ENCODE data around the gene KLK5. TPM values are rescaled to one million over a fixed set of nuclear protein-coding genes. Genes with fewer than 3 reads are reported as not detected.

The KLK5 gene
- total RNA-seq, 4 donors from 2014 or later: not detected

DNA sequence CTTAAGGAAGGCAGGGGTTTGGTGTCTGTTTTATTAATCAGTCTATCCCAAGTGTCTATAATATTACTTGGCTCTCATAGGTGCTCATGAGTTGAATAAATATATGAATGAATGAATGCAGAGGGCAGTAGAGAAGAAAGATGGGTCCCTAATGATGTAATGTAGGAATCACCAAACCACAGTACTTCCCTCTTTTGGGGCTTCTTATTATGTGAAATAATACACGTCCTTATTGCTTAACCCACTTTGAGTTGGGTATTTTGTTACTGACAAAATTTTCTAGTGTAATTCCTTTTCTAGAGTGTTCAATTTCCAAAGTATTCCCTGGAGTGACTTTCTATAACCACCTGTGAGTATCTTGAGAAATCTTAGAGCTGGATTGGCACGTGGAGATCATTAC lies 13.2 kb downstream of the KLK5 start:
- H3K27ac ChIP-seq: no peak overlapping the region
- no peaks in the 10 kb centered on the region for H3K27me3 ChIP-seq
- H3K4me1 ChIP-seq: no peaks in the 10 kb centered on the region
- TF ChIP-seq, protein P1, sequence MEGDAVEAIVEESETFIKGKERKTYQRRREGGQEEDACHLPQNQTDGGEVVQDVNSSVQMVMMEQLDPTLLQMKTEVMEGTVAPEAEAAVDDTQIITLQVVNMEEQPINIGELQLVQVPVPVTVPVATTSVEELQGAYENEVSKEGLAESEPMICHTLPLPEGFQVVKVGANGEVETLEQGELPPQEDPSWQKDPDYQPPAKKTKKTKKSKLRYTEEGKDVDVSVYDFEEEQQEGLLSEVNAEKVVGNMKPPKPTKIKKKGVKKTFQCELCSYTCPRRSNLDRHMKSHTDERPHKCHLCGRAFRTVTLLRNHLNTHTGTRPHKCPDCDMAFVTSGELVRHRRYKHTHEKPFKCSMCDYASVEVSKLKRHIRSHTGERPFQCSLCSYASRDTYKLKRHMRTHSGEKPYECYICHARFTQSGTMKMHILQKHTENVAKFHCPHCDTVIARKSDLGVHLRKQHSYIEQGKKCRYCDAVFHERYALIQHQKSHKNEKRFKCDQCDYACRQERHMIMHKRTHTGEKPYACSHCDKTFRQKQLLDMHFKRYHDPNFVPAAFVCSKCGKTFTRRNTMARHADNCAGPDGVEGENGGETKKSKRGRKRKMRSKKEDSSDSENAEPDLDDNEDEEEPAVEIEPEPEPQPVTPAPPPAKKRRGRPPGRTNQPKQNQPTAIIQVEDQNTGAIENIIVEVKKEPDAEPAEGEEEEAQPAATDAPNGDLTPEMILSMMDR (IDR thresholded peaks at IDR 0.05): no peak
- TF ChIP-seq POLR2A (IDR thresholded peaks at IDR 0.05): no peak
- no peak overlapping the region for H3K4me3 ChIP-seq
- no peaks in the 10 kb centered on the region for H3K36me3 ChIP-seq
- no peak for DNase-seq
- peaks cover 0 to 5% (median 0%) of the 10 kb centered on the region in 4 donors for H3K9me3 ChIP-seq

DNA sequence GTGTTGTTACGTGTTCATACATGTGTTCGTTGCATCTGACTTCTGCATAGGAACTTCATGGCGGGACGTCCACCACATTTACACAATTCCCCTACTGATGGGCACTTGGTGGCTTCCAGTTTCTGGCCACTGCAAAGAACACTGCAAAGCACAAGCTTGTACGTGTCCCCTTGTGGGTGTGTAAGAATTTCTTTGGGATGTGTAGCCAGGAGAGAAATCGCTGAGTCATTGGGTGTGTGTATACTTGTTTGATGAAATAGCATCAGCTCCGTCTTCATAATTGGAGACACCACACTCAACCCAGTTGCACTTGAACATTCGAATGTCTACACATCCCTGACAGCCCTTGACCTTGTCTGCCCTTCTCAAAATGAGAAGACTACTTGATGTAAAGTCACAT lies 19.2 kb downstream of the KLK5 start:
- TF ChIP-seq POLR2A (IDR thresholded peaks at IDR 0.05): no peak
- H3K36me3 ChIP-seq: no peaks in the 10 kb centered on the region
- H3K4me1 ChIP-seq: no peaks in the 10 kb centered on the region
- H3K9me3 ChIP-seq: no peaks in the 10 kb centered on the region
- no peaks in the 10 kb centered on the region for H3K27me3 ChIP-seq
- DNase-seq: no peak
- no peak overlapping the region for H3K27ac ChIP-seq
- no peak overlapping the region for H3K4me3 ChIP-seq

DNA sequence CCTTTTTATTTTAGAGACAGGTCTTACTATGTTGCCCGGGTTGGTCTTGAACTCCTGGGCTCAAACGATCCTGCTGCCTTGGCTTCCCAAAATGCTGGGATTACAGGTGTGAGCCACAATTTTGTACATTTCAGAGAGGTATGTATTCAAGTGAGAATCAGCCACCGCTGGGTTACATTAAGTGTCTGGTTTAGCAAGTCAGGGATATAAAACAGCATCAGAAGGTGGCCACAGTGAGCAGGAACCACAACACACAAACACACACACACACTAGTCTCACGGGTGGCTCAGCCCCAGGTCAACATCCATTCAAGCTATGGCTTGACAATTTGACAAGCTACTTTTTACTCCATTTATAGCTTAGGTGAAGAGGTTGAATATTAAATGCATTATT lies 20.2 kb downstream of the KLK5 start:
- Histone ChIP-seq H3K9me3 (no peaks in the 10 kb centered on the region), H3K4me3 (no peak overlapping the region), H3K36me3 (no peaks in the 10 kb centered on the region), H3K27me3 (no peaks in the 10 kb centered on the region), H3K4me1 (no peaks in the 10 kb centered on the region), H3K27ac (no peak overlapping the region)
- DNase-seq: no peak
- TF ChIP-seq, protein P1 (IDR thresholded peaks at IDR 0.05): no peak
- TF ChIP-seq POLR2A (IDR thresholded peaks at IDR 0.05): no peak

DNA sequence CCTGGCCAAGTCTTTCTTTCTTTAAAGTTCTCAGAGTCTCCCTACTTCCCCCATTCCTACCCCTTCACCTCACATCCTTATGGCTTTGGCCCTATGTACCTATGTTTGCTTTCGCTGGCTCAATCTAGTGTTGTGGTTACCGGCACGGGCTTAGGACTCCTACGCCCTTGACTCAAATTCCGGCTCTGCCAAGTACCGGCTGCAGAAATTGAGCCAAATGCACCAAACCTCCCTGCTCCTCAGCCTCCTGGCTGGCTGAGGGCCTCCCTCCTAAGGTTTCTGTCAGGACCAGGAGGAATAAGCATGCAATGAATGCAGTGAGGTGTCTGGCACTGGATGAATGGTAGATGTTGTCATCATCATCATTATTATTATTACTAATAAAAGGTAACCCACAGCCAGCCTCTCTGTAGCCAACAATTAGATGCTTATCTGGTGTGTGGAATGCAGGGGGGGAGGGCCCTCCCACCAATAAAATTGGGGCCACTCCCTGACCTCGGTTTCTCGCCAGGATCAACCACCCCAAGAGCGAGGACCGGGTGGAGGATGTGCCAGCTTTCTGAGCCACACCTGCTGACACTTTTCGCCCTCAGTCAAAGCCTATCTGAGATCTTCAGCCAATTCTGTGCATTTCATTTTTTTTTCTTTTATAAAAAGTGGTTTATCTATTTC lies 20.7 kb downstream of the KLK5 start:
- Histone ChIP-seq H3K4me3 (no peak overlapping the region), H3K27me3 (no peaks in the 10 kb centered on the region), H3K9me3 (no peaks in the 10 kb centered on the region), H3K27ac (no peak overlapping the region), H3K4me1 (no peaks in the 10 kb centered on the region), H3K36me3 (no peaks in the 10 kb centered on the region)
- no peak for TF ChIP-seq POLR2A (IDR thresholded peaks at IDR 0.05)
- TF ChIP-seq, protein P1 (IDR thresholded peaks at IDR 0.05): no peak
- no peak for DNase-seq

DNA sequence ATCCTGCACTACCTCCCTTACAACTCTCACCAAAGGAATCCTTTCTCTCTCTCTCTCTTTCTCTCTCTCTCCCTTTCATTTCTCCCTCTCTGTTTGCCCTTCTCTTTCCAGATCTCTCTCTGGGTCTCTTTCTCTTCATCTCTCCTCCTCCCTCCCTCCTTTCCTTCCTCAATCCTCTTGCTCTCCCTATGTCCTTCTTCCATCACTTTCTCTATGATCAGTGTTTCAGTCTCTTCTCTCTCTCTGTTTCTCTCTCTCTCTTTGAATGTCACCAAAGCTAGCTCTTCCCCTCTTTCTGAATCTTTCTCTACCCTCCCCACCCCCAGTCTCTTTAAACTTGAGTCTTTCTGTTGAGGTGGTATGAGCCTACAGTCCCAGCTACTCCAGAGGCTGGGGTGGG lies 21.8 kb downstream of the KLK5 start:
- Histone ChIP-seq H3K27ac (no peak overlapping the region), H3K4me3 (no peak overlapping the region), H3K36me3 (no peaks in the 10 kb centered on the region), H3K4me1 (no peaks in the 10 kb centered on the region), H3K27me3 (no peaks in the 10 kb centered on the region), H3K9me3 (no peaks in the 10 kb centered on the region)
- no peak for DNase-seq
- no peak for TF ChIP-seq POLR2A (IDR thresholded peaks at IDR 0.05)
- TF ChIP-seq, protein P1 (IDR thresholded peaks at IDR 0.05): no peak

DNA sequence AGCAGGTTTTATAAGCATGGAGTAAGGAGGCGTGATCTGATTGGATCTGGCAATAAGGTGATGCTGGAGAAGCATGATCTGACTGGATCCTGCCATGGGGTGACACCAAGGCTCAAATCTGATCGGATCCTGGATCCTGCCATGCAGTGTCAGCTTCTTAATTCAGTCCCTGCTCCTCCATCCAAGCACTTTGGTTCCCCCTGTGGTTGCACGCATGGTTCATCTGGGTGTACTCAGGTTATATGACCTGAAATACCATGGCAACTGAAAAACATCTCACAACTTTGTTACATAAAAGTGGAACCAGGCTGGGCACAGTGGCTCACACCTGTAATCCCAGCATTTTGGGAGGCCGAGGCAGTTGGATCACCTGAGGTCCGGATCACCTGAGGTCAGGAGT lies 24.0 kb downstream of the KLK5 start:
- DNase-seq: no peak
- TF ChIP-seq POLR2A (IDR thresholded peaks at IDR 0.05): no peak
- TF ChIP-seq, protein P1 (IDR thresholded peaks at IDR 0.05): no peak
- no peak overlapping the region for H3K4me3 ChIP-seq
- no peaks in the 10 kb centered on the region for H3K27me3 ChIP-seq
- no peaks in the 10 kb centered on the region for H3K4me1 ChIP-seq
- H3K36me3 ChIP-seq: no peaks in the 10 kb centered on the region
- H3K27ac ChIP-seq: no peak overlapping the region
- H3K9me3 ChIP-seq: no peaks in the 10 kb centered on the region

All from Peyer's patch (tissue), 4 donors.